ENCODE results near the gene EML6. TPM values are rescaled to one million over a fixed set of nuclear protein-coding genes. Genes with fewer than 3 reads are reported as not detected.
"Not testable (repeated sequence)": the region's sequence is repeated elsewhere in the genome, so short reads cannot be mapped to it uniquely, and the experiment has no call there.

EML6 gene
- total RNA-seq (2014; rRNA removed; shearing (Covaris generic)), result 0.20 and 4.2 TPM in 2 replicates

GRCh38 chr2:54723131-54723995 is at the start of gene EML6:
EML6 (plus strand) TSS chr2:54723662; CDS start chr2:54725062, 1,400 bp downstream.
- in situ Hi-C loops (cut with HindIII; ENCODE audit: low sequenced_read_pairs), result no loop called here
- peak; percentile 100 for DNase-seq (ENCODE audit: low spot score)

DNA sequence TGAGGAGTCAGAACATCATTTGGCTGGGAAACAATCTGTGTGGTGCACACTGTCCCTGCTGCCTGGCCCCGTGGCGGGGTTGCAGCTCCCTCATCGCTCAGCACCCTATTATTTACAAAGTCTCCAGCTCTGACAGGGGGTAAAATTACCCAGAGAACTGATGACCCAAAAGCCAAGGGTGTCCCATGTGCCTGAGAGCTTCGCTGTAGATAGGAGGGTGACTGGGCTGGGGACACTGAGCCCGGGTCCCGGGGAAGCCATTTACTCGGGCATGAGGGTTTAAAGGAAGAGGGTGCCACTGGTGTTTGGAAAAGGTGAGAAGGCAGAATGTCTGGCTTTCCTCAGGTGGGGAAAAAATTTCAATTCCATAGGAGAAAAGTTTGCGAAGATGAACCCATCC is 48.2 kb upstream of the EML6 start:
- in situ Hi-C loops (cut with HindIII; ENCODE audit: low sequenced_read_pairs), result no loop called here
- no peak for DNase-seq (ENCODE audit: low spot score)

- in situ Hi-C loops (cut with HindIII; ENCODE audit: low sequenced_read_pairs), result no loop called here
Observed at GRCh38 chr2:54675738-54676137, 47.7 kb upstream of the EML6 start.

DNA sequence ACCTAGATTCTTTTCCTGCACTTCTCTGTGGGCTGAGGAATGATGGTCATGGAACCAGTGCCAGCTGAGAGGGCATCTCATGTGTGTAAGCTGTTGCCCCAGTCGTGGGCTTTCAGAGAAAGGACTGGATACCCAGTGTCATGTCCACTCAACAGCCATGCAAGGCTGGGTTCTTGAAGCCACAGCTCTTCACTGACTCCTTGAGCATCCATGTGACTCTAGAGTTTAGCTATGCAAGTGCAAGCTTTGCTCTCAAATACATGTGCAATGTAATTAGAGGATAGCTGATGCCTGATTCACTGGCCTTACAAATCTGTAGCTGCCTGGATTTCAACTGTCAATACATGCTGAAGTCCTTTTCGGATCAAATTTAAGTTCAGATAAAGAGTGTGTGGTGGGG is 46.8 kb upstream of the EML6 start:
- DNase-seq (ENCODE audit: low spot score), result no peak
- in situ Hi-C loops (cut with HindIII; ENCODE audit: low sequenced_read_pairs), result no loop called here

More at GRCh38 chr2:54675738-54676137, 47.7 kb upstream of the EML6 start:
- peak; percentile 59 for DNase-seq (ENCODE audit: low spot score)

- DNase-seq (ENCODE audit: low spot score), result no peak
- in situ Hi-C loops (cut with HindIII; ENCODE audit: low sequenced_read_pairs), result no loop called here
Observed at GRCh38 chr2:54677476-54678265, 45.8 kb upstream of the EML6 start.

DNA sequence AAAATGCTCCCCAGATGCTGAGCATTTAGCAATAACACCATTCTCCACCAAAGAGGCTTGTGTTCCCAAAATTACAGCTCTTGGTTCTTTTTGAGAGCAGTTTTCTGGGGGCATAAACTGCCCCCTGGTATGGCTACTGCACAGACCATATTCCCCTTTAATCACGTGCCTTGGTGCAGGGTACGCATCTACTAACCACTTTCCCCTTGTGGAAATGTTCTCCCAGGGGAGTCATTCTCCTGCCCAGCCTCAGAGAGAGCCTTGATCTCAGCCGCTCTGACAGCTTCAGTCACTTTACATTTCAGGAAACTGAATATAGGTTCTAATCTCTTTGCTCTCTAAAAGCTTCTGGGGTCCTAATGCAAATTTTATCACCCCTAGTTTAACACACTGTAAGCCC is 44.7 kb upstream of the EML6 start:
- DNase-seq (ENCODE audit: low spot score), result no peak

DNA sequence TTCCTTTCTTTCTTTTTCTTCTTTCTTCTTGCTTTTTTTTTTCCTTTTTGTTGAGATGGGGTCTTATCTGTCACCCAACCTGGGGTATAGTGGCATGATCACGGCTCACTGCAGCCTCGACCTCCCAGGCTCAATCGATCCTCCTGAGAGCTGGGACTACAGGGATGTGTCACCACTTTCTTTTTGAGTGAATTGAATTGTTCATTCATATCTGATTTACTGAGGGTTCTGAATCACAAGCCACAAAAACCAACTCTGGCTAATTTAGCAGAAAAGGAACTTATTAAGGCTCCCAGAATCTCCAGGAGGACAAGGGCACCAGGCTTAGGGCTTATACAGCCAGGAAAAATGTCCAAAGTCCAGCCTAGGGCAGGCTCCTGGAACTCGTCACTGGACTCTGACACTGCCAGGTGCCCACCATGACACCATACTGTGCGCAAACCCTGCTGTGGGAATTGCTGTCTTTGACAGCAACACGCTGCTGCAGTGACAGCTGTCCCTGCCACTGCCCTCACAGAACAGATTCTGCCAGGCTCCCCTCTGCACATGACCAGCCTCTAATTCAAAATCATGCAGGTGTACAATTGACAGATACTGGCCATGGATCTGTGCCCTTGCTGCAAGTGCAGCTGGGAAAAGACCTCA is 42.9 kb upstream of the EML6 start:
- in situ Hi-C loops (cut with HindIII; ENCODE audit: low sequenced_read_pairs), result no loop called here
- no peak for DNase-seq (ENCODE audit: low spot score)

More for the DNA sequence above, 44.7 kb upstream of the EML6 start:
- in situ Hi-C loops (cut with HindIII; ENCODE audit: low sequenced_read_pairs), result no loop called here

DNA sequence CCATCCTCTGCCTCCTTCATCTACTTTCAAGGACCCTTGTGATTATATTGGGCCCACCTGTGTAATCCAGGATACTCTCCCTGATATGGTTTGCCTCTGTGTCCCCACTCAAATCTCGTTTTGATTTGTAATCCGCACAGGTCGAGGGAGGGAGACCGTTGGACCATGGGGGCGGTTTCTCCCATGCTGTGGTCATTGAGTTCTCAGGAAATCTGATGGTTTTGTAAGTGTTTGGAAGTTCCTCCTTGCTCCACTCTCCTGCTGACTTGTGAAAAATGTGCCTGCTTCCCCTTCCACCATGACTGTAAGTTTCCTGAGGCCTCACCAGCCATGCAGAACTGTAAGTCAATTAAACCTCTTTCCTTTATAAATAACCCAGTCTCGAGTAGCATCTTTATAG is 42.0 kb upstream of the EML6 start:
- DNase-seq (ENCODE audit: low spot score), result no peak

GRCh38 chr2:54683596-54683995 is 39.9 kb upstream of the EML6 start:
- in situ Hi-C loops (cut with HindIII; ENCODE audit: low sequenced_read_pairs), result no loop called here
- no peak for DNase-seq (ENCODE audit: low spot score)

More for the DNA sequence above, 42.0 kb upstream of the EML6 start:
- in situ Hi-C loops (cut with HindIII; ENCODE audit: low sequenced_read_pairs), result no loop called here

DNA sequence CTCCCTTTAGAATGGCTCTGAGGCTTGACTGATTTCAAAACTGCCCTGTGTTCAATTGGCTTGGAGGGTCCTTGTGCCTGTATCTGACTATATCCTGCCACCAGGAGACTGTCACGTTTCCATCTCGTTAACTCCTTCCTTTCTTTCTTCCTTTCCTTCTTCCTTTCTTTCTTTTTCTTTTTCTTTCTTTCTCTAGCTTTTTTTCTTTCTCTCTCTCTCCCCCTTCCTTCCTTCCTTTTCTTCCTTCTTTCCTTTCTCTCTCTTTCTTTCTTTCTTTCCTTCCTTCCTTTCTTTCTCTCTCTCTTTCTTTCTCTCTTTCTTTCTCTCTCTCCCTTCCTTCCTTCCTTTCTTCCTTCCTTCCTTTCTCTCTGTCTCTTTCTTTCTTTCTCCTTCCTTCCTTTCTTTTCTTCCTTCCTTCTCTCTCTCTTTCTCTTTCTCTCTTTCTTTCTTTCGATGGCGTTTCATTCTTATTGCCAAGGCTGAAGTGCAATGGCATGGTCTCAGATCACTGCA is 38.1 kb upstream of the EML6 start:
- no peak for DNase-seq (ENCODE audit: low spot score)
- in situ Hi-C loops (cut with HindIII; ENCODE audit: low sequenced_read_pairs), result no loop called here

- no peak for DNase-seq (ENCODE audit: low spot score)
- in situ Hi-C loops (cut with HindIII; ENCODE audit: low sequenced_read_pairs), result no loop called here
Observed at GRCh38 chr2:54687595-54688152, 35.8 kb upstream of the EML6 start.

DNA sequence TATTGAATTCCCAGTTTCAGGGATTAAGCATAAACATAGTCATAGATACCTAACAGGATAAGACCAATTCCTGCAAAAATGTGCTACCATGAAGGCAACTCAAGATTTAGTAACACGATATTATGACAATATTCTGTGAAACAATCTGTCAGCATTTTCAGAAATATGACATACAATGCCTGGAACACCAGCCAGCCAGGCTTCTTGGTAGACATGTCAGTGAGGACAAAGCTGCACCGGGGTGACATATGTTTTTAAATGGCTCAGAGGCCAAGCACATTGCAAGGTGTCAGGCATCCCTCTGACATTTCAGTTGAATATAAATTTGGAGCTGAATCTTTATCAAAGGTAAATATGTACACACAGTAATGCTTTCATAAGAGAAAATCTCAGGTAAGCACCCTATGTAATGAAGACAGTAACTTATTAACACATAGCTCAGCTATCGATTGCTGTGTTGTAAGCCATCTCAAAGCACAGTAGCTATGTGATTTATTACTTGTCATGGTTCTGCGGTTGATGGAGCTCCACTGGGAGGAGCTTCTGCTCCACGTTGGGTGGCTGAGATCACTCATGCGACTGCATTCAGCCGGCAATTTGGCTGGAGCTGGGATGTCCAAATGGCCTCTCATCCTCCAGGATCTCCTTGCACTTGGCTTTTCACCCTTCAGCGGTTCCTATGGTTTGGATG is 31.9 kb upstream of the EML6 start:
- in situ Hi-C loops (cut with HindIII; ENCODE audit: low sequenced_read_pairs), result no loop called here
- no peak for DNase-seq (ENCODE audit: low spot score)

GRCh38 chr2:54692556-54692955 is 30.9 kb upstream of the EML6 start:
- in situ Hi-C loops (cut with HindIII; ENCODE audit: low sequenced_read_pairs), result no loop called here
- no peak for DNase-seq (ENCODE audit: low spot score)

DNA sequence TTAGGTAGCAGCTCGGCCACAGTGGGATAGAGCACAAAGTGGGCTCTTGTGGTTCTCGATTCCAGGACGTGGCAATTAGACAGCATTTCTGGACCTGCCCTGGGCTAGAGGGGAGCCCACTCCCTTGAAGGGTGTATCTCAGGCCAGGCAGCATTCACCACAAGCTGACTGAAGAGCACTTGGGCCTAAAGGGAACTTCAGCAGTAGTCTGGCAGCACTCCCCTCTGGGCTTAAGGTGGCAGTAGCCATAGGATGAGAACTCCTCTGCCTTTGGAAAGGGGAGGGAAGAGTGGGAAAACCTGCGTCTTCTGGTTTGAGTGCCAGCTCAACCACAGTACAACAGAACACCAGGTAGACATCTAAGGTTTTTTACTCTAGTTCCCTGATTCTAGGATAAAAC is 28.1 kb upstream of the EML6 start:
- in situ Hi-C loops (cut with HindIII; ENCODE audit: low sequenced_read_pairs), result no loop called here
- no peak for DNase-seq (ENCODE audit: low spot score)

DNA sequence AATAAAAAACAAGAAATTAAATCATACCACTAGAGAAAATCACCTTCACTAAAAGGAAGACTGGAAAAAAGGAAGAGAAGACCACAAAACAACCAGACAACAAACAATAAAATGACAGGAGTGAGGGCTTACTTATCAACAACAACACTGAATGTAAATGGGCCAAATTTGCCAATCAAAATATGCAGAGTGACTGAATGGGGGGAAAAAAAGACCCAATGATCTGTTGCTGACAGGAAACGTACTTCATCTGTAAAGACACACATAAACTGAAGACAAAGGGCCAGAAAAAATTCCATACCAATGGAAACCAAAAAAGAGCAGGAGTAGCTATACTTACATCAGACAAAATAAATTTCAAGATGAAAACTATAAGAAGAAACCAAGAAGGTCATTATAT is 25.5 kb upstream of the EML6 start:
- DNase-seq (ENCODE audit: low spot score), result no peak
- in situ Hi-C loops (cut with HindIII; ENCODE audit: low sequenced_read_pairs), result no loop called here

DNA sequence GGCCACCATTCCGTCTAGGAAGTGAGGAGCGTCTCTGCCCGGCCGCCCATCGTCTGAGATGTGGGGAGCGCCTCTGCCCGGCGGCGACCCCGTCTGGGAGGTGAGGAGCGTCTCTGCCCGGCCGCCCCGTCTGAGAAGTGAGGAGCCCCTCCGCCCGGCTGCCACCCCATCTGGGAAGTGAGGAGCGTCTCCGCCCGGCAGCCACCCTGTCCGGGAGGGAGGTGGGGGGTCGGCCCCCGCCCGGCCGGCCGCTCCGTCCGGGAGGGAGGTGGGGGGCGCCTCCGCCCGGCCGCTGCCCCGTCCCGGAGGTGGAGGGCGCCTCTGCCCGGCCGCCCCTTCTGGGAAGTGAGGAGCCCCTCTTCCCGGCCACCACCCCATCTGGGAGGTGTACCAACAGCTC is 24.5 kb upstream of the EML6 start:
- DNase-seq (ENCODE audit: low spot score); in situ Hi-C loops (cut with HindIII; ENCODE audit: low sequenced_read_pairs): not testable (repeated sequence)

- DNase-seq (ENCODE audit: low spot score), result no peak
- in situ Hi-C loops (cut with HindIII; ENCODE audit: low sequenced_read_pairs), result no loop called here
Observed at GRCh38 chr2:54699665-54700064, 23.8 kb upstream of the EML6 start.

- in situ Hi-C loops (cut with HindIII; ENCODE audit: low sequenced_read_pairs), result no loop called here
- DNase-seq (ENCODE audit: low spot score), result no peak
Observed at GRCh38 chr2:54701029-54701428, 22.4 kb upstream of the EML6 start.

DNA sequence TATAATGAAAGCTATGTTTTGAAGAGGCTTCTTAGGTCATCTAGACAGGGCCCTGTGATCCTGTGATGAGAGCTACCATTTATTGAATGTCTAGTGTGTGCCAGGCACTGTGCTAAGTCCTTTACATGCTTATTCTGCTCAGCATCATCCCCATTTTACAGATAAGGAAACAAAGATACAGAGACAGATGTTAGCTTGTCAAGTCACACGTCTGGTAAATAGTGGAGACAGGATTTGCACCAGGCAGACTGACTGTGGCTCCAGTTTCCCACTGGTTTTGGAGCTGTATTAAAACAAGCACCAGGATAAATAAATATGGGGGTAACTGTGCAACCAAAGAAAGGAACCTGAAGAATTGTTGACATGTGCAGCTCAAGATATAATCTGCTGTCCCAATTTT is 19.2 kb upstream of the EML6 start:
- in situ Hi-C loops (cut with HindIII; ENCODE audit: low sequenced_read_pairs), result no loop called here
- DNase-seq (ENCODE audit: low spot score), result peak; percentile 11

Data from G401 (cell line).